Measurements from ENCODE around the gene RBM17.

DNA sequence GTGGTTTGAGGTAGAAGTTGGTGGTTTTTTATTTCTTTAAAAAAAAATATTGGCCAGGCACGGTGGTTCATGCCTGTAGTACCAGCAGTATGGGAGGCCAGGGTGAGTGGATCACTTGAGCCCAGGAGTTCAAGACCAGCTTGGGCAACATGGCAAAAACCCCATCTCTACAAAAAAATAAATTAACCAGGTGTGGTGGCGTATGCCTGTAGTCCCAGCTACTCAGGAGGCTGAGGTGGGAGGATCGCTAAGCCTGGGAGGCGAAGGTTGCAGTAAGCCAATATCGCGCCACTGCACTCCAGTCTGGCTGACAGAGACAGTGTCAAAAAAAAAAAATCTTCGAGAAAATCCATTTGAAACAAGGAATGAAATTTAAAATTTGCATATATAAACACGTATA is 27.8 kb upstream of the RBM17 start:
- TF ChIP-seq, protein P1, sequence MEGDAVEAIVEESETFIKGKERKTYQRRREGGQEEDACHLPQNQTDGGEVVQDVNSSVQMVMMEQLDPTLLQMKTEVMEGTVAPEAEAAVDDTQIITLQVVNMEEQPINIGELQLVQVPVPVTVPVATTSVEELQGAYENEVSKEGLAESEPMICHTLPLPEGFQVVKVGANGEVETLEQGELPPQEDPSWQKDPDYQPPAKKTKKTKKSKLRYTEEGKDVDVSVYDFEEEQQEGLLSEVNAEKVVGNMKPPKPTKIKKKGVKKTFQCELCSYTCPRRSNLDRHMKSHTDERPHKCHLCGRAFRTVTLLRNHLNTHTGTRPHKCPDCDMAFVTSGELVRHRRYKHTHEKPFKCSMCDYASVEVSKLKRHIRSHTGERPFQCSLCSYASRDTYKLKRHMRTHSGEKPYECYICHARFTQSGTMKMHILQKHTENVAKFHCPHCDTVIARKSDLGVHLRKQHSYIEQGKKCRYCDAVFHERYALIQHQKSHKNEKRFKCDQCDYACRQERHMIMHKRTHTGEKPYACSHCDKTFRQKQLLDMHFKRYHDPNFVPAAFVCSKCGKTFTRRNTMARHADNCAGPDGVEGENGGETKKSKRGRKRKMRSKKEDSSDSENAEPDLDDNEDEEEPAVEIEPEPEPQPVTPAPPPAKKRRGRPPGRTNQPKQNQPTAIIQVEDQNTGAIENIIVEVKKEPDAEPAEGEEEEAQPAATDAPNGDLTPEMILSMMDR (IDR thresholded peaks at IDR 0.05; ENCODE audit: low read length), result no peak
- TF ChIP-seq EZH2 (IDR thresholded peaks at IDR 0.05; ENCODE audit: borderline replicate concordance, low read length), result no peak

All from OCI-LY1 (cell line).